Stimulated activated effector memory CD8-positive, alpha-beta T cell treated with anti-CD3 and anti-CD28 coated beads, Interleukin-12 subunit alpha, Interleukin-12 subunit beta, amount 100 ng/mL, for 72 hours (primary cell): Measurements from ENCODE around the gene PTGES2.
"Not testable (repeated sequence)": the region's sequence is repeated elsewhere in the genome, so short reads cannot be mapped to it uniquely, and the experiment has no call there.

Source experiments
- ATAC-seq: fragments of 150-1000 bp; cut with Tn5 transposase; 2 replicates; pipeline ENCODE4 v1.10.0; 2021
- DNase-seq, 2 donors: peaks; one replicate each; pipeline ENCODE4 v3.0.0; 2021 to 2022; ENCODE audit warnings: low spot score in 2 of 2
- H3K27ac Mint-ChIP-seq: one replicate; pipeline ENCODE4 v1.8.0; 2022; ENCODE audit warnings: mild to moderate bottlenecking, mixed read lengths
- H3K36me3 Mint-ChIP-seq: one replicate; pipeline ENCODE4 v1.8.0; 2022; ENCODE audit warnings: mild to moderate bottlenecking, mixed read lengths
- H3K4me1 Mint-ChIP-seq: one replicate; pipeline ENCODE4 v1.8.0; 2022; ENCODE audit warnings: mixed read lengths
- H3K4me3 Mint-ChIP-seq: one replicate; pipeline ENCODE4 v1.8.0; 2022; ENCODE audit warnings: mild to moderate bottlenecking, mixed read lengths
- H3K9me3 Mint-ChIP-seq: one replicate; pipeline ENCODE4 v1.8.0; 2022; ENCODE audit warnings: mixed read lengths

Gene PTGES2

GRCh38 chr9:128081056-128081455 lies 46.5 kb downstream of the PTGES2 start:
- DNase-seq = no peak

GRCh38 chr9:128080206-128080605 lies 47.3 kb downstream of the PTGES2 start:
- Mint-ChIP-seq H3K4me1 (peaks cover 50% of the 10 kb centered on the region), H3K27ac (no peak overlapping the region)

More at GRCh38 chr9:128081056-128081455, 46.5 kb downstream of the PTGES2 start:
- ATAC-seq = peak; percentile 36
- Mint-ChIP-seq H3K36me3 (peaks cover 42% of the 10 kb centered on the region), H3K4me3 (no peak overlapping the region), H3K27ac (peak overlapping the region; percentile 82), H3K9me3 (no peaks in the 10 kb centered on the region), H3K4me1 (peaks cover 50% of the 10 kb centered on the region)

GRCh38 chr9:128078504-128079434 lies 48.8 kb downstream of the PTGES2 start:
- Mint-ChIP-seq H3K27ac (peak overlapping the region; percentile 84), H3K36me3 (peaks cover 29% of the 10 kb centered on the region), H3K4me3 (no peak overlapping the region), H3K9me3 (no peaks in the 10 kb centered on the region), H3K4me1 (peaks cover 43% of the 10 kb centered on the region)
- DNase-seq (no peak), ATAC-seq (no peak)

More at GRCh38 chr9:128080206-128080605, 47.3 kb downstream of the PTGES2 start:
- Mint-ChIP-seq H3K36me3 (peaks cover 34% of the 10 kb centered on the region), H3K9me3 (no peaks in the 10 kb centered on the region), H3K4me3 (no peak overlapping the region)
- ATAC-seq = no peak
- DNase-seq = no peak

GRCh38 chr9:128077847-128078503 lies 49.6 kb downstream of the PTGES2 start:
- ATAC-seq = no peak
- Mint-ChIP-seq H3K27ac (peak overlapping the region; percentile 84), H3K4me1 (peaks cover 50% of the 10 kb centered on the region), H3K36me3 (peaks cover 26% of the 10 kb centered on the region), H3K4me3 (no peak overlapping the region), H3K9me3 (no peaks in the 10 kb centered on the region)
- no peak for DNase-seq

GRCh38 chr9:128073253-128073886 lies 54.2 kb downstream of the PTGES2 start:
- DNase-seq = no peak
- Mint-ChIP-seq H3K9me3 (no peaks in the 10 kb centered on the region), H3K36me3 (peaks cover 14% of the 10 kb centered on the region), H3K27ac (peak overlapping the region; percentile 92), H3K4me3 (no peak overlapping the region), H3K4me1 (peaks cover 47% of the 10 kb centered on the region)
- ATAC-seq = no peak

- Mint-ChIP-seq H3K36me3 (peaks cover 14% of the 10 kb centered on the region), H3K27ac (peak overlapping the region; percentile 92), H3K4me1 (peaks cover 37% of the 10 kb centered on the region), H3K9me3 (no peaks in the 10 kb centered on the region), H3K4me3 (no peak overlapping the region)
- peak; percentile 34 to 72 for DNase-seq
- ATAC-seq = no peak
These were observed 55.1 kb downstream of the PTGES2 start for GRCh38 chr9:128072144-128073021.

- H3K9me3 Mint-ChIP-seq, ATAC-seq, DNase-seq, H3K4me3 Mint-ChIP-seq: not testable (repeated sequence)
- peak overlapping the region; percentile 92 for H3K27ac Mint-ChIP-seq
- peaks cover 34% of the 10 kb centered on the region for H3K4me1 Mint-ChIP-seq
- peaks cover 14% of the 10 kb centered on the region for H3K36me3 Mint-ChIP-seq
These were observed 56.1 kb downstream of the PTGES2 start for GRCh38 chr9:128071475-128071874.

- Mint-ChIP-seq H3K9me3 (no peaks in the 10 kb centered on the region), H3K4me1 (peaks cover 40% of the 10 kb centered on the region), H3K36me3 (peaks cover 14% of the 10 kb centered on the region), H3K4me3 (no peak overlapping the region), H3K27ac (peak overlapping the region; percentile 92)
- no peak for ATAC-seq
- DNase-seq = no peak
These were observed 56.7 kb downstream of the PTGES2 start for GRCh38 chr9:128070874-128071273.
